Activated CD4-positive, alpha-beta T cell treated with anti-CD3 and anti-CD28 coated beads for 36 hours (primary cell): ENCODE data around the gene LSR. TPM values are rescaled to one million over a fixed set of nuclear protein-coding genes. Genes with fewer than 3 reads are reported as not detected.

Source experiments
- ATAC-seq: fragments of 200-7000 bp; cut with Tn5 transposase; one replicate; pipeline ENCODE4 v1.10.0; 2021; ENCODE audit warnings: mild to moderate bottlenecking, moderate library complexity
- CTCF ChIA-PET: fragments of 350-600 bp; sonication (Branson Sonifier 250); formaldehyde crosslinking; loops from one replicate; lab custom pipeline; 2021; ENCODE audit warnings: antibody characterized with exemption; lab: Charles Lee
- POLR2A ChIA-PET: fragments of 350-600 bp; sonication (Branson Sonifier 250); formaldehyde crosslinking; loops from one replicate; lab custom pipeline; 2021; ENCODE audit warnings: antibody characterized with exemption, inconsistent platforms; lab: Charles Lee
- DNase-seq: peaks from one replicate; pipeline ENCODE4 v3.0.0-alpha.2; 2020
- H3K27ac Mint-ChIP-seq: one replicate; pipeline ENCODE4 v1.8.0; 2021; ENCODE audit warnings: mixed read lengths
- H3K27me3 Mint-ChIP-seq: one replicate; pipeline ENCODE4 v1.8.0; 2021; ENCODE audit warnings: mixed read lengths
- H3K36me3 Mint-ChIP-seq: one replicate; pipeline ENCODE4 v1.8.0; 2021; ENCODE audit warnings: low read depth, mixed read lengths
- H3K4me1 Mint-ChIP-seq: one replicate; pipeline ENCODE4 v1.8.0; 2021; ENCODE audit warnings: mixed read lengths
- H3K4me3 Mint-ChIP-seq: one replicate; pipeline ENCODE4 v1.8.0; 2021; ENCODE audit warnings: mild to moderate bottlenecking, moderate library complexity, mixed read lengths
- H3K9me3 Mint-ChIP-seq: one replicate; pipeline ENCODE4 v1.8.0; 2021; ENCODE audit warnings: low read depth, mixed read lengths
- intact Hi-C, 2 experiments: fragments of 100-400 bp; cut with DNase I in 1 of 2; cut with micrococcal nuclease in 1 of 2; formaldehyde crosslinking; loops; one replicate each; pipeline versions ENCODE4 v1.14.2 to v1.15.1; 2022 to 2024; cut with DNase I, micrococcal nuclease
- total RNA-seq, 2 experiments: library from RNA; stranded (reverse); gene quantifications; one replicate each; pipeline ENCODE4 v1.2.3, GENCODE V29; 2021

The LSR gene
- total RNA-seq, 2 experiments from 2014 or later = 10.0 to 12.2 TPM

DNA sequence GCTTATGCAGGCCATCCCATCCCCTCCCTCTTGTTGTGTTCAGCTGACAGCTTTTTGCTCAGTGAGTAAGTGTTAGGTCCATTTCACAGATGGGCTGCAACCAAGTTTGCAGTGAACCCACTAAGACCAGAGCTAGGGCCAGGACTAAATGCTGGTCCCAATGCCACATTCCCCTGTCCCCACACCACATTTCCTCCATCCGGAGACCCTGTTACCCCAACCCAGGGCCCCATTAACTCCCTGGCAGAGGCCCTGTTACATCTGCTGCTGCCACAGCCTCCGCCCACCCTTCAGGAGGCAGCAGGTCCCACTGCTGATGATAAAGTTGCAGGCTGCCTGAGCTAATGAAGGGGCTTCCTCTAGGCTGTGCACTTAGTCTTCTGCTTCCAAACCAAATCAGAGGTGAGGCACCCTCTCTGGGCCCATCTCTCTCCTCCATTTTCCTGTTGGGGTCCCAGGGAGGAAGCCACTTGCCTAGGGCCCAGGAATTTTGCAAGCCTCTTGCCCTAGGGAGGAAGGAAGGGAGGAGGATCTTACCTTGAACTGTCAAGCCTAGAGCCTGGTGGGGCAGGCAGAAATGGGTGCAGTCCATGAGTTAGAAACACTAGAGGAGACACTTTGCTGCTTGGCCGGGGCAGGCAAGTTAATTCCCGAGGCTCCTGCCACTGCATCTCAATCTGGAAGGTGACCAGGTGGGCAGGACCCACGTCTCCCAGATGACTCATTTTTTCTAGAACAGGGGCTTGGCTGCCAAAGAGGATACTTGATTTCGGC, 16.5 kb downstream of the LSR start:
- Mint-ChIP-seq H3K4me1 (peaks cover 18% of the 10 kb centered on the region), H3K9me3 (no peaks in the 10 kb centered on the region), H3K27ac (peak overlapping the region; percentile 73), H3K27me3 (no peaks in the 10 kb centered on the region), H3K4me3 (peak overlapping the region; percentile 88), H3K36me3 (peaks cover 19% of the 10 kb centered on the region)
- CTCF ChIA-PET = interaction anchor here (1.1 kb wide), 1 partner anchor 112 kb away, joined by 4 read pairs; no protein-coding TSS in a partner anchor
- POLR2A ChIA-PET = interaction anchor here (0.7 kb wide), 1 partner anchor 101 kb away, joined by 3 read pairs; no protein-coding TSS in a partner anchor
- intact Hi-C loops = loop anchor here in 1 of 2 experiments (5.0 kb wide), 1 partner anchor 53 kb away; no protein-coding TSS in a partner anchor
- DNase-seq = peak; percentile 7
- no peak for ATAC-seq

DNA sequence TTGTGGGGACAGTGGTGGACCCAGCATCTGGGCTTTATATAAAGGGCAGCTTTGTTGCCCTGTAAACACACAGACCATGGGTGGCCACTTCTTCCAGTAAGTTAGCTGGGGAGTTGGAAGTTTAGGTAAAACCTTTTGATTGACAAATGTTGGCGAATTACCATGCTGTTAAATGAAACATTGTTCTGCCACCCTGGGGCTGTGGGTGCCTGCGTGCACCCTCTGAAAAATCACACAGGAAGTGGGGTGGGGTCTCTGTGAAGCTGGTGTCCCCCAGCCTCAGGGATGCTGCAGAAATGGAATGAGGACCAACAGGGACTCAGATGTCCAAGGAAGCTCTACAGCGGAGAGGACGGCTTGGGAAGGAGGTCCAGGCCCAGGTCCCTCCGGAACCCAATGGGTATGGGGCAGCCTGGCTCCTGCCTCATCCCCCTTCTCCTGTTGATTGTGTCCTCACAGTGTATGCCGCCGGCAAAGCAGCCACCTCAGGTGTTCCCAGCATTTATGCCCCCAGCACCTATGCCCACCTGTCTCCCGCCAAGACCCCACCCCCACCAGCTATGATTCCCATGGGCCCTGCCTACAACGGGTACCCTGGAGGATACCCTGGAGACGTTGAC, 17.2 kb downstream of the LSR start:
- no peaks in the 10 kb centered on the region for H3K9me3 Mint-ChIP-seq
- ATAC-seq (no peak), DNase-seq (peak; percentile 4)
- ChIA-PET CTCF (interaction anchor here (1.0 to 1.1 kb wide), 2 partner anchors 9 to 112 kb away, joined by 4 to 5 read pairs; no protein-coding TSS in a partner anchor), POLR2A (no interaction called here)
- peaks cover 23% of the 10 kb centered on the region for H3K36me3 Mint-ChIP-seq
- no peaks in the 10 kb centered on the region for H3K27me3 Mint-ChIP-seq
- peak overlapping the region; percentile 88 for H3K4me3 Mint-ChIP-seq
- peak overlapping the region; percentile 73 for H3K27ac Mint-ChIP-seq
- peaks cover 22% of the 10 kb centered on the region for H3K4me1 Mint-ChIP-seq
- intact Hi-C loops = loop anchor here in 1 of 2 experiments (5.0 kb wide), 1 partner anchor 54 kb away; no protein-coding TSS in a partner anchor

DNA sequence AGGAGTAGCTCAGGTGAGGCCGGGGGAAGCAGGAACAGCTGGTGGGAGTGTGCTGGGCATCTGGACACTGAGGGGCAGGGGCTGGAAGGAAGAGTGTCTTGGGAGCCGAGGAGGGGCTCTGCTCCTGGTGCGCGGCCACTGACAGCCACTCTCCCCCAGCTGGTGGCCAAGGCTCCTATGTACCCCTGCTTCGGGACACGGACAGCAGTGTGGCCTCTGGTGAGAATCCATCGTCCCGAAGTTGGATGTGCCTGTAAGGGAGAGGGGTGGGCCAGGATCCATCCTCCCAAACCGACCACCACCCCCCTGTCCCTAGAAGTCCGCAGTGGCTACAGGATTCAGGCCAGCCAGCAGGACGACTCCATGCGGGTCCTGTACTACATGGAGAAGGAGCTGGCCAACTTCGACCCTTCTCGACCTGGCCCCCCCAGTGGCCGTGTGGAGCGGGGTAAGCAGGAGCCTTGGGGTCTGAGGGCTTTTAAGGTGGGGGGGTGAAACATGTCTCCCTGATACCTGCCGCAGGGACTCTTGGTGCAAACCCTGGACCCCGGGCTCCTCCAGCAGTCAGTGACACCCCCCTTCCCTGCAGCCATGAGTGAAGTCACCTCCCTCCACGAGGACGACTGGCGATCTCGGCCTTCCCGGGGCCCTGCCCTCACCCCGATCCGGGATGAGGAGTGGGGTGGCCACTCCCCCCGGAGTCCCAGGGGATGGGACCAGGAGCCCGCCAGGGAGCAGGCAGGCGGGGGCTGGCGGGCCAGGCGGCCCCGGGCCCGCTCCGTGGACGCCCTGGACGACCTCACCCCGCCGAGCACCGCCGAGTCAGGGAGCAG, 17.9 kb downstream of the LSR start:
- intact Hi-C loops = loop anchor here (1.0 to 5.0 kb wide), 2 partner anchors 52 to 54 kb away; no protein-coding TSS in a partner anchor
- Mint-ChIP-seq H3K9me3 (no peaks in the 10 kb centered on the region), H3K27ac (peak overlapping the region; percentile 94), H3K4me3 (peak overlapping the region; percentile 88), H3K4me1 (peaks cover 22% of the 10 kb centered on the region), H3K27me3 (no peaks in the 10 kb centered on the region), H3K36me3 (peaks cover 29% of the 10 kb centered on the region)
- no peak for ATAC-seq
- ChIA-PET CTCF (interaction anchor here (1.0 kb wide), 1 partner anchor 9 kb away, joined by 5 read pairs; no protein-coding TSS in a partner anchor), POLR2A (no interaction called here)
- DNase-seq = peak; percentile 8

DNA sequence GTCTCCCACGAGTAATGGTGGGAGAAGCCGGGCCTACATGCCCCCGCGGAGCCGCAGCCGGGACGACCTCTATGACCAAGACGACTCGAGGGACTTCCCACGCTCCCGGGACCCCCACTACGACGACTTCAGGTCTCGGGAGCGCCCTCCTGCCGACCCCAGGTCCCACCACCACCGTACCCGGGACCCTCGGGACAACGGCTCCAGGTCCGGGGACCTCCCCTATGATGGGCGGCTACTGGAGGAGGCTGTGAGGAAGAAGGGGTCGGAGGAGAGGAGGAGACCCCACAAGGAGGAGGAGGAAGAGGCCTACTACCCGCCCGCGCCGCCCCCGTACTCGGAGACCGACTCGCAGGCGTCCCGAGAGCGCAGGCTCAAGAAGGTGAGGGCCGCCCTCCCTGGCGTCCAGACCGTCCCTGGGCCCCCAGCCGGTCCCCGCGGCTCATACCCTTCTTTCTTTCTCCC, 18.6 kb downstream of the LSR start:
- ChIA-PET POLR2A (no interaction called here), CTCF (interaction anchor here (0.7 kb wide), 1 partner anchor 61 kb away, joined by 3 read pairs; no protein-coding TSS in a partner anchor)
- peaks cover 35% of the 10 kb centered on the region for H3K36me3 Mint-ChIP-seq
- peaks cover 22% of the 10 kb centered on the region for H3K4me1 Mint-ChIP-seq
- intact Hi-C loops = loop anchor here (1.0 to 5.0 kb wide), 2 partner anchors 53 to 55 kb away; no protein-coding TSS in a partner anchor
- ATAC-seq = peak; percentile 8
- H3K27me3 Mint-ChIP-seq = no peaks in the 10 kb centered on the region
- no peaks in the 10 kb centered on the region for H3K9me3 Mint-ChIP-seq
- H3K27ac Mint-ChIP-seq = peak overlapping the region; percentile 94
- peak overlapping the region; percentile 88 for H3K4me3 Mint-ChIP-seq
- peak; percentile 60 for DNase-seq

DNA sequence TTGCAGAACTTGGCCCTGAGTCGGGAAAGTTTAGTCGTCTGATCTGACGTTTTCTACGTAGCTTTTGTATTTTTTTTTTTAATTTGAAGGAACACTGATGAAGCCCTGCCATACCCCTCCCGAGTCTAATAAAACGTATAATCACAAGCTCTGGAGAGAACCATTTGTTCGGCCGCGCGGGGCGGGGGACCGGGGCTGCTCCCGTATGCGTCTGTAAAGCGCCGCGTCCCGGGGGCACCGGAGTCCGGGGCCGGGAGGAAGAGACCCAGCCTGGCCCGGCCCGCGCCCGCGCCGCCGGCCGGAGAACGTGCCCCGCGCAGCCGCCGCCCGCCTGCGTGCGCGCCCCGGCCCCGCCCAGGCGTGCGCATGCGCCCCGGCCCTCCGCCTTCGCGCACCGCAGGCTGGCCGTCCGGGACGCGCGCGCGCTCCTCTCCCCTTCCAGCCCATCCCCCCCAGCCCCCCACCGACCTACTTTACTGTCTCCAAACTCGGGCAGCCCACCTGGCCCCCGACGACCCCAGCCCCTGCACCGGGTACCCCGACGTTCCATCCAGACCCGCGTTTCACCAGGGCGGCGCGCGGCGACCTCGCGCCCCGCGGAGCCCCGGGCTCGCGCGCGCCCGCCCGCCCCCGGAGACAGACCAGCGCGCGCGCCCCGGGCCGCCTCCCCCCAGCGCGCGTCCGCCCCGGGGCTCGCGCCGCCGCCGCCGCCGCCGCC, 19.2 kb downstream of the LSR start:
- ATAC-seq = peak; percentile 58
- intact Hi-C loops = loop anchor here (1.0 to 5.0 kb wide), 9 partner anchors 20 to 381 kb away; partner anchors contain the start of genes COX6B1 (in 1 of the 2), FFAR1 (in 1 of the 2), FXYD5 (in 1 of the 2) and TMEM147 (in 1 of the 2)

DNA sequence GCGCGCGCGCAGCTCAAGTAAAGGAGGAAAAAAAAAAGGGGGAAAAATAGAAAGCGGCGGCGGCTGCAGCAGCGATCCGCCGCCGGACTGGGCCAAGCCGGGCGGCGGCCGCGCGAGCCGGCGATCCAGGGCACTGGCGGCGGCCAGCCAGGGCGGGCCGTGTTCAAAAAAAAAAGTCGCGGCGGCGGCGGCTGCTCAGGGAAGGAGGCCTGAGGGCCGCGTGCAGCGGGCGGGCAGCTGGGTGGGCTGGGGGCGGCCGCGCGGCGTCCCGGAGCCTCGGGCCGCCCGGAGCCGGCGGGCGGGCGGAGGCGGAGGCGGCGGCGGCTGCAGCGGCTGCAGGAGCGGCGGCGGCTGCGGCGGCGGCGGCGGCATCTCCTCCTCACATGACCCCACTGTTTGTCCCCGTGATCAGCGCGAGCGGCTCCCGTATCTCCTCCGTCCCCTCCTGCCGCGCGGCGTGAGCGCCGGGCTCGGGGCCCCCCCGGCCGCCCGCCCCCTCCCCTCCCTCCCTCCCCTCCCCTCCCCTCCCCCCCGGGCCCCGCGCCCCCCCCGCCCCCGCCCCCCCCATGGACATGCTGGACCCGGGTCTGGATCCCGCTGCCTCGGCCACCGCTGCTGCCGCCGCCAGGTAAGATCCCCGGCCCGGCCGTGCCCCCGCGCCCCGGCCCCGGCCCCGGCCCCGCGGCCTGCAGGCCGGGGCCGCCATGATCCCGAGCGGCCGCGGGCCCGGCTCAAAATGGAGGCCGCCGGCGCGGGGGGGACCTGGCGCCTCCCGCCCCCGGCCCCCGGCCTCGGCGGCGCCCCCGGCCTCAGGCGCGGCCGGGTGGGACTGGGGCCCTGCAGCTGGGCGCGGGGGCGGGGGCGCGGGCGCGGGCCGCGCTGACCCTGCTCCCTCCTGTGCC, 20.0 kb downstream of the LSR start, which contains the start of gene USF2:
USF2 (plus strand) TSS at position 427 of the 902 bp plus-strand sequence; CDS start at position 567, 140 bp downstream.
- Mint-ChIP-seq H3K9me3 (no peaks in the 10 kb centered on the region), H3K27ac (peak within 1 kb of the TSS; percentile 94), H3K4me1 (peaks cover 22% of the 10 kb centered on the region), H3K4me3 (peak within 1 kb of the TSS; percentile 88), H3K36me3 (peaks cover 40% of the 10 kb centered on the region), H3K27me3 (no peaks in the 10 kb centered on the region)
- peak; percentile 84 for DNase-seq
- ChIA-PET POLR2A (interaction anchor here (0.6 kb wide), 2 partner anchors 68 to 79 kb away, joined by 3 to 4 read pairs; partner anchors contain the start of gene FFAR1), CTCF (interaction anchor here (0.6 kb wide), 1 partner anchor 137 kb away, joined by 3 read pairs; no protein-coding TSS in a partner anchor)
- peak; percentile 43 for ATAC-seq
- intact Hi-C loops = loop anchor here (1.0 to 5.0 kb wide), 12 partner anchors 20 to 380 kb away; partner anchors contain the start of genes COX6B1 (in 1 of the 2), FFAR1 (in 1 of the 2), FXYD5 (in 1 of the 2) and HAUS5 (in 1 of the 2)

More for the DNA sequence above, 19.2 kb downstream of the LSR start:
- peaks cover 22% of the 10 kb centered on the region for H3K4me1 Mint-ChIP-seq
- peak; percentile 83 for DNase-seq
- peaks cover 36% of the 10 kb centered on the region for H3K36me3 Mint-ChIP-seq
- ChIA-PET POLR2A (no interaction called here), CTCF (interaction anchor here (0.7 kb wide), 1 partner anchor 62 kb away, joined by 3 read pairs; no protein-coding TSS in a partner anchor)
- no peaks in the 10 kb centered on the region for H3K9me3 Mint-ChIP-seq
- H3K27ac Mint-ChIP-seq = peak overlapping the region; percentile 94
- H3K4me3 Mint-ChIP-seq = peak overlapping the region; percentile 88
- no peaks in the 10 kb centered on the region for H3K27me3 Mint-ChIP-seq

DNA sequence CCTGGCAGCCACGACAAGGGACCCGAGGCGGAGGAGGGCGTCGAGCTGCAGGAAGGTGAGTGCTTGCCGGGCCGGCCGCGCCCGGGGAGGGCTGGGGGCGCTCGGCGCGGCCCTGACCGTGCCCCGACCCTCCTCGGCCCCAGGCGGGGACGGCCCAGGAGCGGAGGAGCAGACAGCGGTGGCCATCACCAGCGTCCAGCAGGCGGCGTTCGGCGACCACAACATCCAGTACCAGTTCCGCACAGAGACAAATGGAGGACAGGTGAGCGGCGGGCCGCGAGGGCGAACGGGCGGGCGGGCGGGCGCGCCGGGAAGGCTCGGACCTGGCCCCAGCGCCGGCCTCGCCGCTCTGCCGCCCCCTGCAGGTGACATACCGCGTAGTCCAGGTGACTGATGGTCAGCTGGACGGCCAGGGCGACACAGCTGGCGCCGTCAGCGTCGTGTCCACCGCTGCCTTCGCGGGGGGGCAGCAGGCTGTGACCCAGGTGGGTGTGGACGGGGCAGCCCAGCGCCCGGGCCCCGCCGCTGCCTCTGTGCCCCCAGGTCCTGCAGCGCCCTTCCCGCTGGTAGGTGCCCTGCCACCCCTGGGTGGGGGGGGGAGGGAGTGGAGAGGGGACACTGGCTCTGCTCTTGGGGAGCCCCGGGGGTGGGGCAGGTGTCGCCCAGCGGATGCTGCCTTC, 20.8 kb downstream of the LSR start:
- H3K4me1 Mint-ChIP-seq = peaks cover 20% of the 10 kb centered on the region
- ChIA-PET POLR2A (interaction anchor here (0.6 kb wide), 2 partner anchors 69 to 78 kb away, joined by 3 to 4 read pairs; partner anchors contain the start of gene FFAR1), CTCF (interaction anchor here (0.5 to 1.0 kb wide), 2 partner anchors 128 to 153 kb away, joined by 3 read pairs; no protein-coding TSS in a partner anchor)
- DNase-seq (peak; percentile 88), ATAC-seq (peak; percentile 68)
- peak overlapping the region; percentile 63 for H3K27ac Mint-ChIP-seq
- no peaks in the 10 kb centered on the region for H3K9me3 Mint-ChIP-seq
- intact Hi-C loops = loop anchor here (1.0 to 5.0 kb wide), 8 partner anchors 57 to 379 kb away; partner anchors contain the start of genes COX6B1 (in 1 of the 2), FXYD5 (in 1 of the 2), HAUS5 (in 1 of the 2) and TMEM147 (in 1 of the 2)
- peaks cover 42% of the 10 kb centered on the region for H3K36me3 Mint-ChIP-seq
- H3K4me3 Mint-ChIP-seq = peak overlapping the region; percentile 63
- H3K27me3 Mint-ChIP-seq = no peaks in the 10 kb centered on the region

DNA sequence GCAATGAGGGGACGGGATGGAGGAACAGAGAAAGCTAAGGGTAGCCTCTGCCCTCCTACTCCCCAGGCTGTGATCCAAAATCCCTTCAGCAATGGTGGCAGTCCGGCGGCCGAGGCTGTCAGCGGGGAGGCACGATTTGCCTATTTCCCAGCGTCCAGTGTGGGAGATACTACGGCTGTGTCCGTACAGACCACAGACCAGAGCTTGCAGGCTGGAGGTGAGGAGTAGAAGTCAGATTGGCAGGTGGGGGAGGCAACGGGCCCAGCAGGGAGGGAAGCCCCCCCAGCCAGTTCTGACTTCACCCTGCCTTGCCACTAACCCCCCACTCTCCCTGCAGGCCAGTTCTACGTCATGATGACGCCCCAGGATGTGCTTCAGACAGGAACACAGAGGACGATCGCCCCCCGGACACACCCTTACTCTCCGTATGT, 21.6 kb downstream of the LSR start:
- peak overlapping the region; percentile 63 for H3K4me3 Mint-ChIP-seq
- POLR2A ChIA-PET = interaction anchor here (0.6 kb wide), 1 partner anchor 117 kb away, joined by 5 read pairs; no protein-coding TSS in a partner anchor
- no peak overlapping the region for H3K27ac Mint-ChIP-seq

More for the DNA sequence above, 21.6 kb downstream of the LSR start:
- intact Hi-C loops = no loop called here
- no peaks in the 10 kb centered on the region for H3K9me3 Mint-ChIP-seq
- ATAC-seq (no peak), DNase-seq (no peak)
- H3K4me1 Mint-ChIP-seq = peaks cover 15% of the 10 kb centered on the region
- H3K36me3 Mint-ChIP-seq = peaks cover 47% of the 10 kb centered on the region
- no peaks in the 10 kb centered on the region for H3K27me3 Mint-ChIP-seq
- CTCF ChIA-PET = interaction anchor here (1.0 to 1.1 kb wide), 2 partner anchors 154 to 240 kb away, joined by 3 to 4 read pairs; no protein-coding TSS in a partner anchor
